Mesenchymal stem cell (in vitro differentiated cells and primary cell): ENCODE results near the gene CDK5RAP2.

ENCODE experiments used
- DNase-seq: peaks from one replicate; pipeline ENCODE4 v3.0.0-alpha.2; 2013
- H2AFZ ChIP-seq: one replicate; pipeline ENCODE4 v1.6.1; 2013; ENCODE audit warnings: low read depth, mild to moderate bottlenecking, control low read depth, inconsistent platforms, low read length, moderate library complexity
- H2AK5ac ChIP-seq: 2 replicates; pipeline ENCODE4 v1.6.1; 2013; ENCODE audit warnings: low read length, moderate library complexity, mild to moderate bottlenecking, inconsistent platforms; ENCODE audit not compliant: severe bottlenecking
- H2BK120ac ChIP-seq: one replicate; pipeline ENCODE4 v1.6.1; 2013; ENCODE audit warnings: low read depth, mild to moderate bottlenecking, inconsistent platforms, low read length, moderate library complexity
- H2BK12ac ChIP-seq, 2 experiments: one replicate each; pipeline ENCODE4 v1.6.1; 2013; ENCODE audit warnings: inconsistent platforms in 2 of 2, low read length in 2 of 2, mild to moderate bottlenecking in 2 of 2, moderate library complexity in 2 of 2, control low read depth in 1 of 2
- H2BK15ac ChIP-seq: one replicate; pipeline ENCODE4 v1.6.1; 2013; ENCODE audit warnings: mild to moderate bottlenecking, low read depth, inconsistent platforms; ENCODE audit not compliant: poor library complexity, severe bottlenecking
- H2BK5ac ChIP-seq: 2 replicates; pipeline ENCODE4 v1.6.1; 2013; ENCODE audit warnings: low read depth, mild to moderate bottlenecking, low read length, control low read depth, inconsistent platforms; ENCODE audit not compliant: poor library complexity, severe bottlenecking
- H3K14ac ChIP-seq, 2 experiments: one replicate each; pipeline ENCODE4 v1.6.1; 2013; ENCODE audit warnings: inconsistent platforms in 2 of 2, low read length in 2 of 2, control low read depth in 1 of 2, mild to moderate bottlenecking in 1 of 2, moderate library complexity in 1 of 2
- H3K18ac ChIP-seq, 2 experiments: one replicate each; pipeline ENCODE4 v1.6.1; 2013; ENCODE audit warnings: inconsistent platforms in 2 of 2, low read length in 2 of 2, control low read depth in 1 of 2, low read depth in 1 of 2, mild to moderate bottlenecking in 1 of 2
- H3K23ac ChIP-seq, 2 experiments: one replicate each; pipeline ENCODE4 v1.6.1; 2013; ENCODE audit warnings: inconsistent platforms in 2 of 2, low read length in 2 of 2, mild to moderate bottlenecking in 2 of 2, moderate library complexity in 2 of 2, control low read depth in 1 of 2
- H3K27ac ChIP-seq: 2 replicates; pipeline ENCODE4 v1.5.1; 2013; ENCODE audit warnings: mild to moderate bottlenecking, moderate library complexity, low read length, control low read depth, inconsistent platforms; ENCODE audit not compliant: poor library complexity, severe bottlenecking
- H3K27me3 ChIP-seq, 2 experiments: 2 replicates each; pipeline versions ENCODE4 v1.6.1 to v1.7.0; 2013; ENCODE audit warnings: low read length in 2 of 2, mild to moderate bottlenecking in 2 of 2, moderate library complexity in 2 of 2, control low read depth in 1 of 2, inconsistent platforms in 1 of 2; ENCODE audit not compliant: control insufficient read depth in 1 of 2, insufficient read depth in 1 of 2
- H3K36me3 ChIP-seq, 2 experiments: 2 replicates each; pipeline versions ENCODE4 v1.6.1 to v1.7.0; 2013; ENCODE audit warnings: low read length in 2 of 2, control low read depth in 1 of 2, inconsistent platforms in 1 of 2, low read depth in 1 of 2, mild to moderate bottlenecking in 1 of 2; ENCODE audit not compliant: insufficient read depth in 2 of 2, control insufficient read depth in 1 of 2
- H3K4ac ChIP-seq, 2 experiments: one replicate each; pipeline ENCODE4 v1.6.1; 2013; ENCODE audit warnings: inconsistent platforms in 2 of 2, low read length in 2 of 2, mild to moderate bottlenecking in 2 of 2, moderate library complexity in 2 of 2, control low read depth in 1 of 2, low read depth in 1 of 2
- H3K4me1 ChIP-seq: 2 replicates; pipeline ENCODE4 v1.6.1; 2013; ENCODE audit warnings: low read depth, low read length, control low read depth; ENCODE audit not compliant: control insufficient read depth, insufficient read depth
- H3K4me2 ChIP-seq: 2 replicates; pipeline ENCODE4 v1.6.1; 2013; ENCODE audit warnings: low read length, mild to moderate bottlenecking, inconsistent platforms; ENCODE audit not compliant: poor library complexity, severe bottlenecking
- H3K4me3 ChIP-seq, 2 experiments: 2 replicates each; pipeline versions ENCODE4 v1.5.1 to v1.7.0; 2013; ENCODE audit warnings: low read length in 2 of 2, mild to moderate bottlenecking in 2 of 2, control low read depth in 1 of 2, low read depth in 1 of 2; ENCODE audit not compliant: insufficient read depth in 1 of 2
- H3K79me1 ChIP-seq: replicated peaks from 2 replicates; pipeline ENCODE4 v1.6.1; 2013; ENCODE audit warnings: mild to moderate bottlenecking, control low read depth, low read length, inconsistent platforms; ENCODE audit not compliant: poor library complexity, severe bottlenecking
- H3K9ac ChIP-seq: 2 replicates; pipeline ENCODE4 v1.7.0; 2013; ENCODE audit warnings: mild to moderate bottlenecking, low read length, moderate library complexity
- H3K9me3 ChIP-seq: 2 replicates; pipeline ENCODE4 v1.7.0; 2013; ENCODE audit warnings: mild to moderate bottlenecking, low read length; ENCODE audit not compliant: control insufficient read depth
- H4K8ac ChIP-seq: one replicate; pipeline ENCODE4 v1.6.1; 2013; ENCODE audit warnings: inconsistent platforms, mild to moderate bottlenecking, low read length, moderate library complexity
- H4K91ac ChIP-seq: one replicate; pipeline ENCODE4 v1.6.1; 2013; ENCODE audit warnings: mild to moderate bottlenecking, low read length, inconsistent platforms
- WGBS: methylation state at CpG from one replicate; pipeline ENCODE4 v1.1.7; 2013; ENCODE audit warnings: mixed read lengths; 5-methylcytosine and 5-hydroxymethylcytosine counted together

Gene CDK5RAP2

DNA sequence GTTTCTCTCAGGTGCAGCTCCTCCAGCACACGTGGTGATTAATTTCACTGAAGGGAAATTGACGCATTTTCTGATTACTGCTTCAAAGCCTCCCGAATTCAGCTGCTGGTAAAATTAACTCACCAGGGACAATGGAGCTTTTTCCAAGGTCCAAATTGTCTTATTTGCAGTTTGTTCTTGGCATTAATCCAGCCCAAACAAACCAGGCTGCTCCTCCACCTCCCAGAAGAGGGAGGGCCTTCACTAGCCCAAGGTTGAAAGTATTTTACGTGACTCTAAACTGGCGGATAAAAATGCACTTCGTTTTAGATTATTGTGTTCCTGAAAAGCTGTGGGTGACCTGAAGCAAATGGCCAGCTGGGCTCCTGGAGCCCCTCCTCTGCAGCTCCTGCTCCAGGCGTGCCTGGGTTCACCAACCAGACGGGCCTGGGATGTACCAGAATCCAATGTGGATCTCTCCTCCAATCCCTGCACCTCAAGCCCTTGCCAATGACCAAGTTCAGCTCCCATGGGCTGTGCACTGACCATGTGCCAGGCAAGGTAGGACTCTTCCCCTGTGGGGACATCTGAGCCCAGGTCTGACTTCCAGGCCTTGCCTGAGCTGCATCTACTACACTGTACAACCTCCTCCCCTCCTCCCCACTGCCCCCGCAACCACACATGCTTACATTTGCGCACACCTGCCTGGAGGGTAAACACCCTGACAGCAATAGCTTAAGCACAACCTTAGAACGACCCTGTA lies 193.4 kb downstream of the CDK5RAP2 start:
- H3K27ac ChIP-seq, result no peak overlapping the region
- H2BK12ac ChIP-seq, result no peak overlapping the region
- no peaks in the 10 kb centered on the region for H3K27me3 ChIP-seq
- peak overlapping the region in 1 of 2 experiments; percentile 74 for H3K14ac ChIP-seq
- no peak overlapping the region for H2BK15ac ChIP-seq
- no peaks in the 10 kb centered on the region for H3K9me3 ChIP-seq
- H3K4me3 ChIP-seq, result no peak overlapping the region
- no peak for DNase-seq
- peak overlapping the region in 1 of 2 experiments; percentile 18 for H3K23ac ChIP-seq
- H2BK5ac ChIP-seq, result no peak overlapping the region
- no peak overlapping the region for H3K4me2 ChIP-seq
- no peak overlapping the region for H3K9ac ChIP-seq
- no peak overlapping the region for H2AFZ ChIP-seq
- H2BK120ac ChIP-seq, result no peak overlapping the region
- H4K91ac ChIP-seq, result no peak overlapping the region
- 88% methylated on average over 11 of the region's 11 CpGs for WGBS
- H3K18ac ChIP-seq, result peak overlapping the region in 1 of 2 experiments; percentile 84
- H3K79me1 ChIP-seq, result peaks cover 3% of the 10 kb centered on the region
- peak overlapping the region in 1 of 2 experiments; percentile 11 for H3K4ac ChIP-seq
- no peak overlapping the region for H4K8ac ChIP-seq
- peak overlapping the region; percentile 68 for H2AK5ac ChIP-seq
- H3K4me1 ChIP-seq, result peaks cover 7% of the 10 kb centered on the region
- peaks cover 29 to 34% of the 10 kb centered on the region in 2 experiments for H3K36me3 ChIP-seq

DNA sequence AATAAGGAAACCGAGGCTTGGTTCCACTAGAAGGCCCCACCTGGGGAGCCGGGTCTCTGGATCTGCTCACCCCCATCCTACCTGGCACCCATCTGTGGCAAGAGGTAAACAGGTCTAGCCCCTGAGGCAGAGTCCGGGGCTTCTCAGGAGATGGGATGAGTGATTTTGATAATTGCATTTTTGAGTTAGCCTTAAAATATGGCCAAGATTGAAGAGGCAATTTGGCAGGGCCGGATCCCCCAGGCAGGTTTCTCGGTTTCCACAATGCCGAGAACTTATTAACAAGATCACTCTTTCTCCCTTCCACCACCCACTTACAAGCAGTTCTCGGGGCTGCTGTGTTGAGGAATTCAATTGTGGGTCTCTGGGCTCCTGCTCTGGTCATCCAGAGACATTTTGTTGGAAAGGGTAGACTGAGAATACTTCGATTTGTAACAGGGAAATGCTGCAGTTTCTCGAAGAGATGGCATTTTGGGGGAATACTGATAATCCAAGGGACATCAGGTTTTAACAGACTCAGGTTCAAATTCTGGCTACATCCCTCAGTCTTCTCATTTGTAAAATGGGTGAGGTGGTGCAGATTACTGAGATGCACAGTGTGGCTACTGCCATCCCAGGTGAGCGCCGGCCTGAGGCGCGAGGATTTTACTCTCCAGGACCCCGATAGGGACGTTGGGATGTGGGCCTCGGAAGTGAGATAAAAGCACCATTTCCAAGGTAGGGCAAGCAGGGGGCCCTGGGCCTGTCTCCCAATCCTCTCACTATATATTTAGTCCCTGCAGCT lies 194.2 kb downstream of the CDK5RAP2 start:
- no peak for DNase-seq
- H3K4me3 ChIP-seq, result no peak overlapping the region
- WGBS, result 95% methylated on average over 12 of the region's 16 CpGs
- peaks cover 3% of the 10 kb centered on the region for H3K79me1 ChIP-seq
- H3K9me3 ChIP-seq, result no peaks in the 10 kb centered on the region
- H3K27ac ChIP-seq, result no peak overlapping the region
- no peaks in the 10 kb centered on the region for H3K27me3 ChIP-seq
- no peak overlapping the region for H3K4ac ChIP-seq
- H3K18ac ChIP-seq, result no peak overlapping the region
- H3K4me2 ChIP-seq, result no peak overlapping the region
- H3K4me1 ChIP-seq, result peaks cover 7% of the 10 kb centered on the region
- no peak overlapping the region for H3K9ac ChIP-seq
- no peak overlapping the region for H3K23ac ChIP-seq
- no peak overlapping the region for H3K14ac ChIP-seq
- no peak overlapping the region for H2BK5ac ChIP-seq
- no peak overlapping the region for H2BK15ac ChIP-seq
- H2BK120ac ChIP-seq, result no peak overlapping the region
- no peak overlapping the region for H4K8ac ChIP-seq
- H2AK5ac ChIP-seq, result no peak overlapping the region
- H2AFZ ChIP-seq, result no peak overlapping the region
- H2BK12ac ChIP-seq, result no peak overlapping the region
- H4K91ac ChIP-seq, result no peak overlapping the region
- peaks cover 21 to 26% of the 10 kb centered on the region in 2 experiments for H3K36me3 ChIP-seq

DNA sequence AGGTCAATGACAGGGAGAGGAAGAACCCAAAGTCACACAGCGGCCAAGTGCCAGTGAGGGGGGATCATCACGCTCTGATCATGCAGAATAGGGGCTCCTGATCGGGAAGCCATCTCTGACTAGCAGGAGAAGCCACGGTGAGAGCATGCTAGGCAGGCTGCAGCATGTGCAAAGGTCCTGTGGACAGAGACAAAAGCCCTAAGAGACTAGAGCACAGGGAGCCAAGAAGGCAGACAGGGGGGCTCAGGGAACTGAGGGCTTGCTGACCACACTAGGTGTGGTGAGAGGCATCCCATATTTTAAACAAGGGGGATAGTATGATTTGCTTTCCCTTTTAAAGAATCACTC lies 195.1 kb downstream of the CDK5RAP2 start:
- 94% methylated on average over 4 of the region's 4 CpGs for WGBS
- H2AK5ac ChIP-seq, result no peak overlapping the region
- no peak overlapping the region for H3K27ac ChIP-seq

More for the DNA sequence above, 195.1 kb downstream of the CDK5RAP2 start:
- no peak overlapping the region for H3K4me3 ChIP-seq
- no peak overlapping the region for H3K14ac ChIP-seq
- no peak overlapping the region for H2AFZ ChIP-seq
- no peak overlapping the region for H3K9ac ChIP-seq
- no peak overlapping the region for H3K23ac ChIP-seq
- H4K8ac ChIP-seq, result no peak overlapping the region
- no peaks in the 10 kb centered on the region for H3K27me3 ChIP-seq
- H3K4me1 ChIP-seq, result peaks cover 7% of the 10 kb centered on the region
- no peak overlapping the region for H4K91ac ChIP-seq
- H3K36me3 ChIP-seq, result peaks cover 17 to 19% of the 10 kb centered on the region in 2 experiments
- no peak for DNase-seq
- H3K9me3 ChIP-seq, result peaks cover 2% of the 10 kb centered on the region
- H3K18ac ChIP-seq, result no peak overlapping the region
- H2BK15ac ChIP-seq, result no peak overlapping the region
- no peak overlapping the region for H2BK120ac ChIP-seq
- H3K79me1 ChIP-seq, result no peaks in the 10 kb centered on the region
- no peak overlapping the region for H2BK12ac ChIP-seq
- H3K4ac ChIP-seq, result no peak overlapping the region
- H2BK5ac ChIP-seq, result no peak overlapping the region
- H3K4me2 ChIP-seq, result no peak overlapping the region
